HepG2 (cell line): ENCODE measurements around the gene THADA. TPM values are rescaled to one million over a fixed set of nuclear protein-coding genes. Genes with fewer than 3 reads are reported as not detected.
A peak's percentile ranks its signal among the peaks of the same experiment; 100 is the strongest.

Experiments
- ARNT2 ChIP-seq: sonication (generic); formaldehyde crosslinking; IDR thresholded peaks from 2 replicates; pipeline ENCODE4 v1.8.0; 2022; ENCODE audit warnings: mild to moderate bottlenecking, low read depth, missing genetic modification reagents, moderate library complexity
- CREM ChIP-seq, 2 experiments: sonication (generic) in 1 of 2; formaldehyde crosslinking in 1 of 2; IDR thresholded peaks; 2 replicates each; pipeline versions ENCODE4 v1.4.0 to v1.6.1; 2016 to 2020; ENCODE audit warnings: antibody characterized with exemption in 1 of 2, mild to moderate bottlenecking in 1 of 2, missing genetic modification reagents in 1 of 2
- ELF3 ChIP-seq: IDR thresholded peaks from 2 replicates; pipeline ENCODE4 v1.6.1; 2016; ENCODE audit warnings: missing genetic modification reagents, missing compliant biosample characterization
- KDM4B ChIP-seq: sonication (generic); formaldehyde crosslinking; IDR thresholded peaks from 2 replicates; pipeline ENCODE4 v1.4.0; 2020; ENCODE audit warnings: missing genetic modification reagents
- NKX3-1 ChIP-seq: sonication (generic); formaldehyde crosslinking; IDR thresholded peaks from 2 replicates; pipeline ENCODE4 v1.5.0; 2020; ENCODE audit warnings: missing genetic modification reagents
- NRL ChIP-seq: sonication (generic); formaldehyde crosslinking; IDR thresholded peaks from 2 replicates; pipeline ENCODE4 v1.5.0; 2020; ENCODE audit warnings: missing genetic modification reagents, mild to moderate bottlenecking, moderate library complexity, borderline replicate concordance
- RARA ChIP-seq: IDR thresholded peaks from 2 replicates; pipeline ENCODE4 v1.6.1; 2016; ENCODE audit warnings: missing genetic modification reagents, missing compliant biosample characterization
- RARG ChIP-seq: sonication (generic); formaldehyde crosslinking; IDR thresholded peaks from 2 replicates; pipeline ENCODE4 v1.4.0; 2020; ENCODE audit warnings: low read depth, mild to moderate bottlenecking, missing genetic modification reagents
- RCOR2 ChIP-seq: IDR thresholded peaks from 2 replicates; pipeline ENCODE4 v1.6.1; 2016; ENCODE audit warnings: missing biosample characterization, missing genetic modification reagents
- SOX6 ChIP-seq, 2 experiments: fragments of 450-650 bp in 1 of 2; sonication (generic) in 1 of 2; formaldehyde crosslinking in 1 of 2; IDR thresholded peaks; 2 replicates each; pipeline versions ENCODE4 v1.4.0 to v1.6.1; 2017 to 2020; ENCODE audit warnings: antibody characterized with exemption in 1 of 2, mild to moderate bottlenecking in 1 of 2, missing genetic modification reagents in 1 of 2
- ZBTB7B ChIP-seq: sonication (generic); formaldehyde crosslinking; IDR thresholded peaks from 2 replicates; pipeline ENCODE4 v1.4.0; 2020; ENCODE audit warnings: missing genetic modification reagents
- ZFP82 ChIP-seq: sonication (generic); formaldehyde crosslinking; IDR thresholded peaks from 2 replicates; pipeline ENCODE4 v1.5.1; 2020; ENCODE audit warnings: mild to moderate bottlenecking, missing genetic modification reagents, borderline replicate concordance
- ZNF749 ChIP-seq: sonication (generic); formaldehyde crosslinking; IDR thresholded peaks from 2 replicates; pipeline ENCODE4 v1.8.0; 2022; ENCODE audit warnings: mild to moderate bottlenecking, missing genetic modification reagents, moderate library complexity, borderline replicate concordance
- ZNF816 ChIP-seq: sonication (generic); formaldehyde crosslinking; IDR thresholded peaks from 2 replicates; pipeline ENCODE4 v1.8.0; 2022; ENCODE audit warnings: missing genetic modification reagents, mild to moderate bottlenecking, borderline replicate concordance
- polyA plus RNA-seq, 8 experiments: library from polyadenylated mRNA; depleted of rRNA in 3 of 8; stranded (reverse) in 7 of 8; unstranded in 1 of 8; fragments of >200 nt; fragmentation: Illumina TruSeq in 4 of 8; extraction: Trizol in 4 of 8; gene quantifications; 2 replicates each; pipeline versions ENCODE4 v1.2.1 to v1.2.3, GENCODE V29; 2011 to 2016; ENCODE audit warnings: low read depth in 4 of 8, missing spikeins in 1 of 8, mixed read lengths in 1 of 8; ENCODE audit not compliant: insufficient read depth in 1 of 8
- total RNA-seq, 5 experiments: library from RNA; depleted of rRNA; stranded (reverse); fragments of >200 nt; fragmentation: Illumina TruSeq; extraction: Trizol; gene quantifications; 2 replicates each; pipeline ENCODE4 v1.2.3, GENCODE V29; 2016; ENCODE audit warnings: low read depth in 1 of 5
- TF ChIP-seq, protein P1 (sequence below): IDR thresholded peaks from 2 replicates; pipeline ENCODE4 v1.6.1; 2016; ENCODE audit warnings: control low read depth
- TF ChIP-seq, protein P2 (sequence below): sonication (generic); formaldehyde crosslinking; IDR thresholded peaks from 2 replicates; pipeline ENCODE4 v1.4.0; 2020; ENCODE audit warnings: missing genetic modification reagents
- TF ChIP-seq, protein P3 (sequence below): sonication (generic); formaldehyde crosslinking; IDR thresholded peaks from 2 replicates; pipeline ENCODE4 v1.8.1; 2023; ENCODE audit warnings: missing genetic modification reagents, mild to moderate bottlenecking, borderline replicate concordance
- TF ChIP-seq, protein P4 (sequence below): sonication (generic); formaldehyde crosslinking; conservative IDR thresholded peaks from 2 replicates; pipeline ENCODE4 v1.4.0; 2020; ENCODE audit warnings: mild to moderate bottlenecking, missing genetic modification reagents, moderate library complexity
- TF ChIP-seq, protein P5 (sequence below): IDR thresholded peaks from 2 replicates; pipeline ENCODE4 v1.4.0; 2020; ENCODE audit warnings: mild to moderate bottlenecking, missing genetic modification reagents

THADA gene
- total and polyA plus RNA-seq, 2 of the 13 experiments (the other 11 are each of a cell fraction or from before 2014, with no cell fraction given), result 12.7 to 21.7 TPM

DNA sequence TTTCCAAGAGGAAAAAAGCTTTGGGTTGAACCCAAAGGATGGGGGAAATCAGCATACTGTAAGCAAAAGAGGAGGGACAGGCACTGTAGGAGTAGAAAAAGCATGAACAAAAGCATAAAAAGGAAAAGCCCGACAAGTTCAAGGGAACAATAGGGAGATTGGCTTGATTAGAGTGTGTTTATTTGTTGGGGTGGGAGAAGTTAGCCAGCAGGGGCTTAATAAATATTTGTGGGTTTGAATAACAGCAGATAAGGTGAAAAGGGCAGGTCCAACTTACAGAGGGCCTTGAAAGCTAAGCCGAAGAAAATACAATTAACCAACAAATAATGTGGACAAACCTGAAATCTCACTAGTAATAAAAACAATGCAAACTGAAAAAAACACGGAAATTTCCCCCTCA is 126.7 kb downstream of the THADA start (continued):
- TF ChIP-seq CREM (IDR thresholded peaks at IDR 0.05) (0 out of 2 replicates have a peak, but pooled peaks have one; percentile 36), CREM (CRISPR knock-in tag; IDR thresholded peaks at IDR 0.05) (no peak), RARA (CRISPR knock-in tag) (peak; percentile 55; the same call in 1 of the 2 replicates), ZNF816 (CRISPR knock-in tag) (no peak), ZFP82 (CRISPR knock-in tag) (no peak), NKX3-1 (CRISPR knock-in tag) (no peak), KDM4B (CRISPR knock-in tag) (no peak), NRL (CRISPR knock-in tag) (no peak), ZBTB7B (CRISPR knock-in tag) (0 out of 2 replicates have a peak, but pooled peaks have one; percentile 36), ARNT2 (CRISPR knock-in tag) (no peak), ZNF749 (CRISPR knock-in tag) (no peak), ELF3 (CRISPR knock-in tag) (0 out of 2 replicates have a peak, but pooled peaks have one; percentile 29), RCOR2 (CRISPR knock-in tag) (no peak), SOX6 (IDR thresholded peaks at IDR 0.05) (no peak), SOX6 (CRISPR knock-in tag; IDR thresholded peaks at IDR 0.05) (peak; percentile 92), RARG (CRISPR knock-in tag) (no peak)
- TF ChIP-seq, protein P1, sequence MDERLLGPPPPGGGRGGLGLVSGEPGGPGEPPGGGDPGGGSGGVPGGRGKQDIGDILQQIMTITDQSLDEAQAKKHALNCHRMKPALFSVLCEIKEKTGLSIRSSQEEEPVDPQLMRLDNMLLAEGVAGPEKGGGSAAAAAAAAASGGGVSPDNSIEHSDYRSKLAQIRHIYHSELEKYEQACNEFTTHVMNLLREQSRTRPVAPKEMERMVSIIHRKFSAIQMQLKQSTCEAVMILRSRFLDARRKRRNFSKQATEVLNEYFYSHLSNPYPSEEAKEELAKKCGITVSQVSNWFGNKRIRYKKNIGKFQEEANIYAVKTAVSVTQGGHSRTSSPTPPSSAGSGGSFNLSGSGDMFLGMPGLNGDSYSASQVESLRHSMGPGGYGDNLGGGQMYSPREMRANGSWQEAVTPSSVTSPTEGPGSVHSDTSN, result no peak
- TF ChIP-seq, protein P2, sequence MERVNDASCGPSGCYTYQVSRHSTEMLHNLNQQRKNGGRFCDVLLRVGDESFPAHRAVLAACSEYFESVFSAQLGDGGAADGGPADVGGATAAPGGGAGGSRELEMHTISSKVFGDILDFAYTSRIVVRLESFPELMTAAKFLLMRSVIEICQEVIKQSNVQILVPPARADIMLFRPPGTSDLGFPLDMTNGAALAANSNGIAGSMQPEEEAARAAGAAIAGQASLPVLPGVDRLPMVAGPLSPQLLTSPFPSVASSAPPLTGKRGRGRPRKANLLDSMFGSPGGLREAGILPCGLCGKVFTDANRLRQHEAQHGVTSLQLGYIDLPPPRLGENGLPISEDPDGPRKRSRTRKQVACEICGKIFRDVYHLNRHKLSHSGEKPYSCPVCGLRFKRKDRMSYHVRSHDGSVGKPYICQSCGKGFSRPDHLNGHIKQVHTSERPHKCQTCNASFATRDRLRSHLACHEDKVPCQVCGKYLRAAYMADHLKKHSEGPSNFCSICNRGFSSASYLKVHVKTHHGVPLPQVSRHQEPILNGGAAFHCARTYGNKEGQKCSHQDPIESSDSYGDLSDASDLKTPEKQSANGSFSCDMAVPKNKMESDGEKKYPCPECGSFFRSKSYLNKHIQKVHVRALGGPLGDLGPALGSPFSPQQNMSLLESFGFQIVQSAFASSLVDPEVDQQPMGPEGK, result peak; percentile 32; the same call in 1 of the 2 replicates
- TF ChIP-seq, protein P3, sequence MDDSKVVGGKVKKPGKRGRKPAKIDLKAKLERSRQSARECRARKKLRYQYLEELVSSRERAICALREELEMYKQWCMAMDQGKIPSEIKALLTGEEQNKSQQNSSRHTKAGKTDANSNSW (CRISPR knock-in tag), result no peak
- TF ChIP-seq, protein P4, sequence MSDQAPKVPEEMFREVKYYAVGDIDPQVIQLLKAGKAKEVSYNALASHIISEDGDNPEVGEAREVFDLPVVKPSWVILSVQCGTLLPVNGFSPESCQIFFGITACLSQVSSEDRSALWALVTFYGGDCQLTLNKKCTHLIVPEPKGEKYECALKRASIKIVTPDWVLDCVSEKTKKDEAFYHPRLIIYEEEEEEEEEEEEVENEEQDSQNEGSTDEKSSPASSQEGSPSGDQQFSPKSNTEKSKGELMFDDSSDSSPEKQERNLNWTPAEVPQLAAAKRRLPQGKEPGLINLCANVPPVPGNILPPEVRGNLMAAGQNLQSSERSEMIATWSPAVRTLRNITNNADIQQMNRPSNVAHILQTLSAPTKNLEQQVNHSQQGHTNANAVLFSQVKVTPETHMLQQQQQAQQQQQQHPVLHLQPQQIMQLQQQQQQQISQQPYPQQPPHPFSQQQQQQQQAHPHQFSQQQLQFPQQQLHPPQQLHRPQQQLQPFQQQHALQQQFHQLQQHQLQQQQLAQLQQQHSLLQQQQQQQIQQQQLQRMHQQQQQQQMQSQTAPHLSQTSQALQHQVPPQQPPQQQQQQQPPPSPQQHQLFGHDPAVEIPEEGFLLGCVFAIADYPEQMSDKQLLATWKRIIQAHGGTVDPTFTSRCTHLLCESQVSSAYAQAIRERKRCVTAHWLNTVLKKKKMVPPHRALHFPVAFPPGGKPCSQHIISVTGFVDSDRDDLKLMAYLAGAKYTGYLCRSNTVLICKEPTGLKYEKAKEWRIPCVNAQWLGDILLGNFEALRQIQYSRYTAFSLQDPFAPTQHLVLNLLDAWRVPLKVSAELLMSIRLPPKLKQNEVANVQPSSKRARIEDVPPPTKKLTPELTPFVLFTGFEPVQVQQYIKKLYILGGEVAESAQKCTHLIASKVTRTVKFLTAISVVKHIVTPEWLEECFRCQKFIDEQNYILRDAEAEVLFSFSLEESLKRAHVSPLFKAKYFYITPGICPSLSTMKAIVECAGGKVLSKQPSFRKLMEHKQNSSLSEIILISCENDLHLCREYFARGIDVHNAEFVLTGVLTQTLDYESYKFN (CRISPR knock-in tag), result peak; percentile 57
- TF ChIP-seq, protein P5, sequence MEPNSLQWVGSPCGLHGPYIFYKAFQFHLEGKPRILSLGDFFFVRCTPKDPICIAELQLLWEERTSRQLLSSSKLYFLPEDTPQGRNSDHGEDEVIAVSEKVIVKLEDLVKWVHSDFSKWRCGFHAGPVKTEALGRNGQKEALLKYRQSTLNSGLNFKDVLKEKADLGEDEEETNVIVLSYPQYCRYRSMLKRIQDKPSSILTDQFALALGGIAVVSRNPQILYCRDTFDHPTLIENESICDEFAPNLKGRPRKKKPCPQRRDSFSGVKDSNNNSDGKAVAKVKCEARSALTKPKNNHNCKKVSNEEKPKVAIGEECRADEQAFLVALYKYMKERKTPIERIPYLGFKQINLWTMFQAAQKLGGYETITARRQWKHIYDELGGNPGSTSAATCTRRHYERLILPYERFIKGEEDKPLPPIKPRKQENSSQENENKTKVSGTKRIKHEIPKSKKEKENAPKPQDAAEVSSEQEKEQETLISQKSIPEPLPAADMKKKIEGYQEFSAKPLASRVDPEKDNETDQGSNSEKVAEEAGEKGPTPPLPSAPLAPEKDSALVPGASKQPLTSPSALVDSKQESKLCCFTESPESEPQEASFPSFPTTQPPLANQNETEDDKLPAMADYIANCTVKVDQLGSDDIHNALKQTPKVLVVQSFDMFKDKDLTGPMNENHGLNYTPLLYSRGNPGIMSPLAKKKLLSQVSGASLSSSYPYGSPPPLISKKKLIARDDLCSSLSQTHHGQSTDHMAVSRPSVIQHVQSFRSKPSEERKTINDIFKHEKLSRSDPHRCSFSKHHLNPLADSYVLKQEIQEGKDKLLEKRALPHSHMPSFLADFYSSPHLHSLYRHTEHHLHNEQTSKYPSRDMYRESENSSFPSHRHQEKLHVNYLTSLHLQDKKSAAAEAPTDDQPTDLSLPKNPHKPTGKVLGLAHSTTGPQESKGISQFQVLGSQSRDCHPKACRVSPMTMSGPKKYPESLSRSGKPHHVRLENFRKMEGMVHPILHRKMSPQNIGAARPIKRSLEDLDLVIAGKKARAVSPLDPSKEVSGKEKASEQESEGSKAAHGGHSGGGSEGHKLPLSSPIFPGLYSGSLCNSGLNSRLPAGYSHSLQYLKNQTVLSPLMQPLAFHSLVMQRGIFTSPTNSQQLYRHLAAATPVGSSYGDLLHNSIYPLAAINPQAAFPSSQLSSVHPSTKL, result peak; percentile 59
